Posterior cingulate gyrus (tissue), 11 donors: ENCODE measurements around the gene TARS1.
"Not testable (repeated sequence)": the region's sequence is repeated elsewhere in the genome, so short reads cannot be mapped to it uniquely, and the experiment has no call there.

Experiments
- DNase-seq, 10 donors: peaks; one replicate each; pipeline versions ENCODE4 v3.0.0 to v3.0.0-alpha.2; 2020 to 2021; ENCODE audit warnings: mixed read lengths in 3 of 10
- intact Hi-C: fragments of 100-400 bp; cut with DNase I; formaldehyde crosslinking; loops from one replicate; pipeline ENCODE4 v1.15.1; 2023

The TARS1 gene

DNA sequence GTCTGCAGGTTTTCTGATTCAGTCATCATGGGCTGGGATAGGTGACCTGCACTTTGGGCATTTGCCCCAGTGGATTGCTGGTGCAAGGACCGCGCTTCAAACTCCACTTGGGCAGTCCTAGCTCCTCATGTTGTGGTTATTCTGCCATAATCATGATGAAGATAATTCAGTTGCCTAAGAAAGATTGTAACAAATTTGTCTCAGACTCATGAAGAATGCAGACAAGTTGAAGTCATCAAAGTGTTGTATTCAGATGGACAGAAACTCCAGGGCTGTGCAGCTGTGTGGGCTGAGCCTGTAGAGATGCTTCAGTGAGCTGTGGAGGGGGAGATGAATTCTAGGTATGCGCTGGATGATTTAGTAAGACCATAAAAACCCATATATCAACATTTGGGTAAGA is 38.5 kb downstream of the TARS1 start:
- intact Hi-C loops: no loop called here
- no peak for DNase-seq

DNA sequence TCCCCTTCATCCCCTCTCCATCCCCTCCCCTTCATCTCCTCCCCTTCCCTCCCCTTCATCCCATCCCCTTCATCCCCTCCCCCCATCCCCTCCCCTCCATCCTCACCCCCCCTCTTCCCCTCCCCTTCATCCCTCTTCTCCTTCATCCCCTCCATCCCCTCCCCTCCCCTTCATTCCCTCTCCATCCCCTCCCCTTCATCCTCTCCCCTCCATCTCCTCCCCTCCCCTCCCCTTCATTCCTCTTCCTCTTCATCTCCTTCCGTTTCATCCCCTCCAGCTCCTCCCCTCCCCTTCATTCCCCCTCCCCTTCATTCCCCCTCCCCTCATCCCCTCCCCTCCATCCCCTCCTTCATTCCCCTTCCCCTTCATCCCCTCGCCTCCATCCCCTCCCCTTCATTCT is 40.1 kb downstream of the TARS1 start:
- intact Hi-C loops: no loop called here

GRCh38 chr5:33482335-33482734 is 41.6 kb downstream of the TARS1 start:
- no peak for DNase-seq
- intact Hi-C loops: no loop called here

More for the DNA sequence above, 40.1 kb downstream of the TARS1 start:
- DNase-seq: no peak

DNA sequence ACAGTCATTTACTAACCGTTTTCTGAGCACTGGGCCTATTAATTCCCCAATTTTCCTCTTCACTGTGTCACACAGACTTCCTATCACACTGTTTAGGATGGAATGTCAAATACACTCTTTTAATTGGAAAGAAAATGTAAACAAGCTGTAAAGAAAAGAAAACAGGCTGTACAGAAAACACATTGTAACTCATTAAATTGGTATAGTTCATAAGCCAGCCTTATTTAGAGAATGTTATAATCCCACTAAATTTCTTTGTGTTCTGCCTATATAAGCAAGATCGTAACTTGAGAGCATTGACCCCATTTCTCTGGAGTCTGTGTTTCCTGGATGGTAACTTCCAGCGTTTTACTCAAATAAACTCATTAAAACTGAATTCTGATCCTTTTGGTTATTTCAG is 46.5 kb downstream of the TARS1 start:
- no peak for DNase-seq
- intact Hi-C loops: no loop called here

DNA sequence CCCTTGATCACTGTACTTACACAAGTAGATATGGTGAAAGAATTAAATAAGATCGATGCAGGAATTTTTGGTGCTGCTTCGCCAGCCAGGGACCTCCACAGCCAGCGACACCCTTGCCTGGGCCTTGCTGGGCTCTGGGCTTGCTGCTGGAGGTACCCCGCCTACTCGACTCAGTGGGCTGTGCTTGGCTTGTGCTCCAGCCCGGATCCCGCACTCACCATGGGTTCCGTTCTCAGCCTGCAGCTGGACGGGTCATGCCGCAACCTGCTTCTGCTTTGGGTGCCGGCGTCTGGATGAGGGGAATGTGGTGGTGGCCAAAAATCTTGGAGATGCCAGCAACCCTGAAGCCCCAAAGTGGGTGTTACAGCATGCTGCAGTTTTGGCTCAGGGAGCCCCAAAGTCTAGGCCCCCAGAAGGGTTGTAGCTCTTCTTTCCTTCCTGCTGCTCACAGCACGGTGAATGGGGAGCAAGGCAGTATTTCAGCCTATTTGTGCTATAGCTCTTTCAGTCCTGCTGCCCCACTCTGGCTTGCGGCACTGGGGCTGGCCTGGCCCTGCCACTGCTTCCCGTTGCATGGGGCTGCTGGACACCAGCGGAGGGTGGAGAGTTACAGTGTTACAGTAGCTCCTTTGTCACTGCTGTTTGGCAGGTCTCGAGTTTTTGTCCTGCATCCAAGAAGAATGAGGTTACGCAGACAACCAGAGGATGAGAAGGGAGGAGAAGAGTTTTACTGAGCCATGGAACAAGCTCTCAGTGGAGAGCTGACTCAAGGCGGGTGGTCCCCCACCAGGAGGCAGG is 48.0 kb downstream of the TARS1 start:
- peak in 1 of 10 donors; percentile 87 for DNase-seq
- intact Hi-C loops: no loop called here

- no peak for DNase-seq
- intact Hi-C loops: no loop called here
Measured at GRCh38 chr5:33489481-33490067, 48.8 kb downstream of the TARS1 start.

- no peak for DNase-seq
- intact Hi-C loops: no loop called here
Measured at GRCh38 chr5:33490071-33490665, 49.4 kb downstream of the TARS1 start.

GRCh38 chr5:33491941-33492340 is 51.2 kb downstream of the TARS1 start:
- DNase-seq: no peak
- intact Hi-C loops: no loop called here

DNA sequence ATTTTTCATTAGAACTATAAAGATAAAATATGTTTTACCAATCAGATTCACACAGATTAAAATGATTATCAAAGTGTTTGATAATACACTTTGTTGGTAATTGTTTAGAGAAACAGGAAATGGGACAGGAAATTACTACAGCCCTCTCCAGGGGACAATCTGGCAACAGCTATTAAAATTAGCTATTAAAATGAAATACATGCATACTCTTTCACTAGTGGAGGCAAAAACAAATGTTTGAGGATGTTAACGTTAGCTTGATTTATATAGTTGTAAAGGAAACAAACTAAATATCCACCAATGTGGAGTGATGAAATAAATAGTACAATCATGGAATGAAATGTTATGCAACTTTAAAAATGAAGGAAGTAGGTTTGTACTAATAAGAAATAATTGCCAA is 53.7 kb downstream of the TARS1 start:
- no peak for DNase-seq
- intact Hi-C loops: no loop called here

DNA sequence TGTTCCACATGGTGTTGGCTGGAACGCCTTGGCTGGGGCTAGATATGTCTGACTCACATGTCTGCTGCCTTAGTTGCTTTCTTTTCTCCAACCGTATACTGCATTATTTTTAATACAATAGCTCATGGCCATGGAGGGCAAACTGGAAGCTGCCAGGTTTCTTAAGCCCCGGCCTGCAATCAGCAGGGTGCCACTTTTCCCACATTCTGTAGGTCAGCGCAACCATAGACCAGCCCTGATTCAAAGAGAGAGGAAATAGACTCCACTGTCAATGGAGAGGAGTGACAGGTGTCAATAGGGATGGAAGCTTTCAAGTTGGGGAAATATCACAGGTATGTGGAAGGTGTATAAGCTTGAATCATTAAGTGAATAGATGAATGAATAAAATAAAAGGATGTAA is 60.5 kb downstream of the TARS1 start:
- intact Hi-C loops: no loop called here

DNA sequence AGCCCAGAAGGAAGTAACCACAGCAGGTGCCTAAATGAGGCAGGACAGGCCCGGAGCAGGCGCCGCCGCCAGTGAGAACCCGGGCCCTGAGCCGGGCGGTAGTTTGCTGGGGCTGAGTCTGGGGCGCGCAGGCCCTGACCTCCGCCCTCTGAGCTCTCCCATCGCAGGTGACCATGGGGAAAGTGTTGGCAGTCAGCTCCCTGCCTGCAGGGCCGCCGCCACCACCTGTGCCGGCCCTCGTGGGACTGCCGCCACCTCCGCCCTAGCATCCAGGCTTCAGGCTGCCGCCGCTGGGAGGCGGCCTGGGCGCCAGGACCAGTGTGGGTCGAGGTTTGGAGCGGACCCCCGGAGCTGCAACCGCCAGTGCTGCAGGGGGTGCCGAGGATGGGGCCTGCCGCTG is 61.1 kb downstream of the TARS1 start:
- peak in 2 of 10 donors; percentile 65 to 85 for DNase-seq
- intact Hi-C loops: no loop called here

More for the DNA sequence above, 60.5 kb downstream of the TARS1 start:
- no peak for DNase-seq

DNA sequence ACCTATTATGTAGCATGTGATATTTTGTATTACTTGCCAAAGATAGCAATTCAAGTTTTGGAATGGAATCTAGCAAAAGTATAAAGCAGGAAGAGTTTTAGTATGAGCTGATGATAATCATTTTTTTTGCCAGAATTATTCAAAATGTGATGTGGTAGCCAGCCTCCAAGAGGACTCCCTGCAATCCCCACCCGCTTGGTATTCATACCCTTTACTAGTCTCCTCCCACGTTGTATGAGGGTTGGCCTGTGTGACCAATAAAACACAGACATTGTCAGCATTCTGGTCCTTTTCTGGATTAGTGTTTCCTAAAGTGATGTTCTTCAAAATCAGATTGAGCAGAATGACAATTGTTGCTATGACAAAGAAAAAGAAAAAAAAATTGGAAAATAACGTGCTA is 63.8 kb downstream of the TARS1 start:
- no peak for DNase-seq
- intact Hi-C loops: no loop called here

DNA sequence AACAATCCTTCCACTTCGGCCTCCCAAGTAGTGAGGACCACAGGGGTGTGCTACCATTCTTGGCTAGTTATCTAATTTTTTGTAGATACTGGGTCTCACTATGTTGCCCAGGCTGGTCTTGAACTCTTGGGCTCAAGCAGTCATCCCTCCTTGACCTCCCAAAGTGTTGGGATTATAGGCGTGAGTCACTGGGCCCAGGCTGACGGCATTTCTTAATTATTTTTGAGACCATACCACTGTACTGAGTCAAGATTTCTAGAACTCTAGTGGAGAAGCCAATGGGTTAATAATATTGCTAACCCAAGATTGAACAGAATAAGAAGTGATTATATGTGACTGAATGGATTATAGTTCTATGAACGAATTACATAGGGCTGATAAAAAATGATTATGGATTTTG is 66.7 kb downstream of the TARS1 start:
- intact Hi-C loops: no loop called here
- no peak for DNase-seq

GRCh38 chr5:33509036-33509435 is 68.3 kb downstream of the TARS1 start:
- intact Hi-C loops: no loop called here
- DNase-seq: no peak

- intact Hi-C loops: no loop called here
- DNase-seq: no peak
Measured at GRCh38 chr5:33513462-33514185, 72.9 kb downstream of the TARS1 start.

DNA sequence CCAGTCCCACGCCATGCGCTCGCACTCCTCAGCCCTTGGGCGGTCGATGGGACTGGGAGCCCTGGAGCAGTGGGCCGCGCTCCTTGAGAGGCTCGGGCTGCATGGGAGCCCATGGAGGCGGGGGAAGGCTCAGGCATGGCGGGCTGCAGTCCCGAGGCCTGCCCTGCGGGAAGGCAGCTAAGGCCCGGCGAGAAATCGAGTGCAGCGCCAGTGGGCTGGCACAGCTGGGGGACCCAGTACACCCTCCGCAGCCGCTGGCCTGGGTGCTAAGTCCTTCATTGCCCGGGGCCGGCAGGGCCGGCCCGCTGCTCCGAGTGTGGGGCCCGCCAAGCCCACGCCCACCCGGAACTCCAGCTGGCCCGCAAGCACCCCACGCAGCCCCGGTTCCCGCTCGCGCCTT is 74.6 kb downstream of the TARS1 start:
- intact Hi-C loops: not testable (repeated sequence)
- DNase-seq: peak in 1 of 10 donors; percentile 74

DNA sequence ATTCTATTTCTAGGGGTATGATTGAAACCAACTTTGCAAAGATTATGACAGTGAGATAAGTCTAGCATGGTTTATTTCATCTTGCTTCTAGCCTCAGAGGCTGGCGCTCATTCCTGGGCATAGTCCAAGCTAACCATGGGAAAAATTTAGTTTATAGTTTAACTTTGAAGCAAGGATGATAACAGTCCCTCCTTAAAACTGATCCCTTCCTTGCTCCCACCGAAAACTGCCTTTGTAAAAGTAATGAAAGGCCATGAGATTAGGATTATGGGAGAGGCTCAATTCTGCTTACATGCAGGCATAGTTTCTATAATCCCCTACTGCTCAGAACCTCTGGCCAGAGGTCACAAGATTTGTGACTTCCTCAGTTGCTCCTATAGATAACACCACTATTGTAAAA is 75.7 kb downstream of the TARS1 start:
- intact Hi-C loops: no loop called here
- DNase-seq: no peak
